H9 (cell line): ENCODE data around the gene KLHL13. TPM values are rescaled to one million over a fixed set of nuclear protein-coding genes. Genes with fewer than 3 reads are reported as not detected.

Experiments
- DNase-seq: peaks from one replicate; pipeline ENCODE4 v3.0.0-alpha.2; 2017
- H2AFZ ChIP-seq: one replicate; pipeline ENCODE4 v1.6.1; 2013; ENCODE audit warnings: mild to moderate bottlenecking, low read length, control low read depth, moderate library complexity
- H2AK5ac ChIP-seq: 2 replicates; pipeline ENCODE4 v1.6.1; 2013; ENCODE audit warnings: low read length, control low read depth, mixed read lengths; ENCODE audit not compliant: insufficient read length
- H2BK120ac ChIP-seq: one replicate; pipeline ENCODE4 v1.6.1; 2013; ENCODE audit warnings: low read depth, mild to moderate bottlenecking, low read length, control low read depth, inconsistent platforms; ENCODE audit not compliant: poor library complexity, severe bottlenecking
- H2BK12ac ChIP-seq: 2 replicates; pipeline ENCODE4 v1.6.1; 2013; ENCODE audit warnings: low read length, control low read depth, mixed read lengths, low read depth; ENCODE audit not compliant: insufficient read length
- H2BK15ac ChIP-seq: 2 replicates; pipeline ENCODE4 v1.6.1; 2013; ENCODE audit warnings: low read depth, low read length, control low read depth
- H2BK20ac ChIP-seq: one replicate; pipeline ENCODE4 v1.6.1; 2013; ENCODE audit warnings: low read depth, mild to moderate bottlenecking, low read length, control low read depth, inconsistent platforms; ENCODE audit not compliant: poor library complexity, severe bottlenecking
- H2BK5ac ChIP-seq: 2 replicates; pipeline ENCODE4 v1.6.1; 2013; ENCODE audit warnings: low read length, control low read depth, mixed read lengths; ENCODE audit not compliant: insufficient read length
- H3K14ac ChIP-seq: 2 replicates; pipeline ENCODE4 v1.6.1; 2013; ENCODE audit warnings: low read length, control low read depth; ENCODE audit not compliant: insufficient read depth
- H3K18ac ChIP-seq: 2 replicates; pipeline ENCODE4 v1.6.1; 2013; ENCODE audit warnings: low read depth, mild to moderate bottlenecking, mixed read lengths, low read length, control low read depth; ENCODE audit not compliant: insufficient read length
- H3K23ac ChIP-seq: 2 replicates; pipeline ENCODE4 v1.6.1; 2013; ENCODE audit warnings: low read length, control low read depth, mixed read lengths, low read depth; ENCODE audit not compliant: insufficient read length
- H3K23me2 ChIP-seq: 2 replicates; pipeline ENCODE4 v1.6.1; 2013; ENCODE audit warnings: low read depth, mild to moderate bottlenecking, mixed read lengths, low read length, control low read depth; ENCODE audit not compliant: insufficient read length, poor library complexity, severe bottlenecking
- H3K27ac ChIP-seq: 2 replicates; pipeline ENCODE4 v1.5.1; 2013; ENCODE audit warnings: low read length, control low read depth, mixed read lengths, low read depth; ENCODE audit not compliant: insufficient read length
- H3K27me3 ChIP-seq: 2 replicates; pipeline ENCODE4 v1.6.1; 2013; ENCODE audit warnings: low read length, control low read depth, inconsistent platforms; ENCODE audit not compliant: insufficient read depth
- H3K4ac ChIP-seq: 2 replicates; pipeline ENCODE4 v1.6.1; 2013; ENCODE audit warnings: low read depth, mild to moderate bottlenecking, control low read depth, inconsistent platforms, low read length, moderate library complexity
- H3K4me1 ChIP-seq: 2 replicates; pipeline ENCODE4 v1.6.1; 2013; ENCODE audit warnings: low read length, control low read depth, inconsistent platforms; ENCODE audit not compliant: insufficient read depth
- H3K4me2 ChIP-seq: 2 replicates; pipeline ENCODE4 v1.6.1; 2013; ENCODE audit warnings: low read length, control low read depth, mixed read lengths; ENCODE audit not compliant: insufficient read length, insufficient read depth
- H3K56ac ChIP-seq: 2 replicates; pipeline ENCODE4 v1.6.1; 2013; ENCODE audit warnings: low read depth, mild to moderate bottlenecking, mixed read lengths, low read length, control low read depth; ENCODE audit not compliant: insufficient read length
- H3K79me1 ChIP-seq: 2 replicates; pipeline ENCODE4 v1.6.1; 2013; ENCODE audit warnings: low read depth, mild to moderate bottlenecking, moderate library complexity, low read length, control low read depth, inconsistent platforms; ENCODE audit not compliant: insufficient read depth, poor library complexity, severe bottlenecking
- H3K79me2 ChIP-seq: 2 replicates; pipeline ENCODE4 v1.6.1; 2013; ENCODE audit warnings: low read length, control low read depth, inconsistent platforms; ENCODE audit not compliant: insufficient read depth
- H3K9ac ChIP-seq: 2 replicates; pipeline ENCODE4 v1.6.1; 2013; ENCODE audit warnings: low read length, control low read depth, mixed read lengths; ENCODE audit not compliant: insufficient read length; ENCODE audit errors: extremely low read depth
- H3K9me3 ChIP-seq: one replicate; pipeline ENCODE4 v1.6.1; 2013; ENCODE audit warnings: low read depth, low read length, inconsistent platforms; ENCODE audit not compliant: control insufficient read depth
- H3T11ph ChIP-seq: one replicate; pipeline ENCODE4 v1.6.1; 2013; ENCODE audit warnings: mild to moderate bottlenecking, low read length, control low read depth, inconsistent platforms
- H4K20me1 ChIP-seq: one replicate; pipeline ENCODE4 v1.6.1; 2013; ENCODE audit not compliant: control insufficient read depth, insufficient read length, insufficient read depth
- H4K5ac ChIP-seq: 2 replicates; pipeline ENCODE4 v1.6.1; 2013; ENCODE audit warnings: low read depth, mild to moderate bottlenecking, mixed read lengths, low read length, control low read depth; ENCODE audit not compliant: insufficient read length
- H4K8ac ChIP-seq: replicated peaks from 2 replicates; pipeline ENCODE4 v1.6.1; 2013; ENCODE audit warnings: low read length, control low read depth, mixed read lengths, low read depth; ENCODE audit not compliant: insufficient read length
- H4K91ac ChIP-seq: 2 replicates; pipeline ENCODE4 v1.6.1; 2013; ENCODE audit warnings: low read depth, mild to moderate bottlenecking, moderate library complexity, mixed read lengths, low read length, control low read depth; ENCODE audit not compliant: insufficient read length
- H3K27ac Mint-ChIP-seq, 3 experiments: 2 replicates in 2 of 3; 3 replicates in 1 of 3; pipeline ENCODE4 v1.8.0; 2020 to 2021; ENCODE audit warnings: mixed read lengths in 3 of 3, mild to moderate bottlenecking in 1 of 3, moderate library complexity in 1 of 3
- H3K27me3 Mint-ChIP-seq: 2 replicates; pipeline ENCODE4 v1.8.0; 2021; ENCODE audit warnings: low read depth, mild to moderate bottlenecking, moderate library complexity, mixed read lengths
- H3K36me3 Mint-ChIP-seq, 3 experiments: 2 replicates in 2 of 3; 3 replicates in 1 of 3; pipeline ENCODE4 v1.8.0; 2020 to 2021; ENCODE audit warnings: low read depth in 3 of 3, mixed read lengths in 3 of 3; ENCODE audit not compliant: insufficient read depth in 1 of 3
- H3K4me1 Mint-ChIP-seq, 2 experiments: 2 replicates each; pipeline ENCODE4 v1.8.0; 2020; ENCODE audit warnings: mixed read lengths in 2 of 2
- H3K4me3 Mint-ChIP-seq, 2 experiments: 2 replicates in 1 of 2; 3 replicates in 1 of 2; pipeline ENCODE4 v1.8.0; 2020 to 2021; ENCODE audit warnings: mild to moderate bottlenecking in 2 of 2, mixed read lengths in 2 of 2, moderate library complexity in 1 of 2
- H3K9me3 Mint-ChIP-seq, 2 experiments: 2 replicates in 1 of 2; 3 replicates in 1 of 2; pipeline ENCODE4 v1.8.0; 2020; ENCODE audit warnings: mild to moderate bottlenecking in 2 of 2, mixed read lengths in 2 of 2, moderate library complexity in 1 of 2
- total RNA-seq: library from RNA; stranded (reverse); gene quantifications from 2 replicates; pipeline ENCODE4 v1.2.1, GENCODE V29; 2021
- TF ChIP-seq, protein P1 (sequence below): fragments of 200-600 bp; sonication (generic); conservative IDR thresholded peaks from 3 replicates; pipeline ENCODE4 v1.8.0; 2021; ENCODE audit warnings: antibody characterized with exemption, mild to moderate bottlenecking

The KLHL13 gene
- total RNA-seq, 1 experiment from 2014 or later: 4.1 TPM

GRCh38 chrX:117989512-117989911, 127.1 kb downstream of the KLHL13 start:
- H4K8ac ChIP-seq: no peak overlapping the region
- H3K4me3 Mint-ChIP-seq: no peak overlapping the region
- TF ChIP-seq, protein P1, sequence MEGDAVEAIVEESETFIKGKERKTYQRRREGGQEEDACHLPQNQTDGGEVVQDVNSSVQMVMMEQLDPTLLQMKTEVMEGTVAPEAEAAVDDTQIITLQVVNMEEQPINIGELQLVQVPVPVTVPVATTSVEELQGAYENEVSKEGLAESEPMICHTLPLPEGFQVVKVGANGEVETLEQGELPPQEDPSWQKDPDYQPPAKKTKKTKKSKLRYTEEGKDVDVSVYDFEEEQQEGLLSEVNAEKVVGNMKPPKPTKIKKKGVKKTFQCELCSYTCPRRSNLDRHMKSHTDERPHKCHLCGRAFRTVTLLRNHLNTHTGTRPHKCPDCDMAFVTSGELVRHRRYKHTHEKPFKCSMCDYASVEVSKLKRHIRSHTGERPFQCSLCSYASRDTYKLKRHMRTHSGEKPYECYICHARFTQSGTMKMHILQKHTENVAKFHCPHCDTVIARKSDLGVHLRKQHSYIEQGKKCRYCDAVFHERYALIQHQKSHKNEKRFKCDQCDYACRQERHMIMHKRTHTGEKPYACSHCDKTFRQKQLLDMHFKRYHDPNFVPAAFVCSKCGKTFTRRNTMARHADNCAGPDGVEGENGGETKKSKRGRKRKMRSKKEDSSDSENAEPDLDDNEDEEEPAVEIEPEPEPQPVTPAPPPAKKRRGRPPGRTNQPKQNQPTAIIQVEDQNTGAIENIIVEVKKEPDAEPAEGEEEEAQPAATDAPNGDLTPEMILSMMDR: no peak

More at GRCh38 chrX:117989512-117989911, 127.1 kb downstream of the KLHL13 start:
- Histone ChIP-seq H3K79me2 (no peaks in the 10 kb centered on the region), H3K18ac (no peak overlapping the region), H3K4me1 (no peaks in the 10 kb centered on the region), H3K23me2 (no peaks in the 10 kb centered on the region), H2BK20ac (no peak overlapping the region), H3K9ac (no peak overlapping the region), H3K4me2 (no peak overlapping the region), H2AK5ac (no peak overlapping the region), H4K5ac (no peak overlapping the region), H3K27me3 (no peaks in the 10 kb centered on the region), H4K20me1 (no peaks in the 10 kb centered on the region), H3K9me3 (peaks cover 17% of the 10 kb centered on the region), H3T11ph (no peak overlapping the region), H2AFZ (no peak overlapping the region), H3K4ac (no peak overlapping the region), H2BK12ac (no peak overlapping the region), H4K91ac (no peak overlapping the region), H3K56ac (no peak overlapping the region), H3K14ac (no peak overlapping the region), H3K27ac (no peak overlapping the region), H3K79me1 (no peaks in the 10 kb centered on the region), H2BK5ac (no peak overlapping the region), H2BK120ac (no peak overlapping the region), H3K23ac (no peak overlapping the region), H2BK15ac (no peak overlapping the region)
- Mint-ChIP-seq H3K27ac (no peak overlapping the region), H3K4me1 (peaks cover 3 to 4% of the 10 kb centered on the region in 2 experiments; a peak in 1 of 4 replicates), H3K27me3 (no peaks in the 10 kb centered on the region; the same call in 1 of the 2 replicates), H3K36me3 (peaks cover 0 to 4% (median 0%) of the 10 kb centered on the region in 3 experiments; a peak in 1 of 7 replicates), H3K9me3 (peaks cover 2 to 58% of the 10 kb centered on the region in 2 experiments; a peak in 4 of 5 replicates)
- DNase-seq: no peak
